Progenitor cell of endocrine pancreas (in vitro differentiated cells): Measurements from ENCODE around the gene SREBF2. TPM values are rescaled to one million over a fixed set of nuclear protein-coding genes. Genes with fewer than 3 reads are reported as not detected.

Source experiments
- DNase-seq: peaks from one replicate; pipeline ENCODE4 v3.0.0; 2021; ENCODE audit warnings: low spot score; ENCODE audit not compliant: unreplicated experiment
- H3K27ac Mint-ChIP-seq: 2 replicates; pipeline ENCODE4 v1.8.0; 2021; ENCODE audit warnings: mild to moderate bottlenecking, moderate library complexity, mixed read lengths
- H3K27me3 Mint-ChIP-seq: 2 replicates; pipeline ENCODE4 v1.8.0; 2021; ENCODE audit warnings: mixed read lengths
- H3K36me3 Mint-ChIP-seq: 2 replicates; pipeline ENCODE4 v1.8.0; 2022; ENCODE audit warnings: mixed read lengths; ENCODE audit not compliant: insufficient read depth
- H3K4me1 Mint-ChIP-seq: 2 replicates; pipeline ENCODE4 v1.8.0; 2021; ENCODE audit warnings: low read depth, mixed read lengths
- H3K4me3 Mint-ChIP-seq: 2 replicates; pipeline ENCODE4 v1.8.0; 2021; ENCODE audit warnings: low read depth, mild to moderate bottlenecking, moderate library complexity, mixed read lengths
- H3K9me3 Mint-ChIP-seq: 2 replicates; pipeline ENCODE4 v1.8.0; 2021; ENCODE audit warnings: low read depth, mixed read lengths
- total RNA-seq: library from RNA; stranded (reverse); gene quantifications from 2 replicates; pipeline ENCODE4 v1.2.1, GENCODE V29; 2021
- TF ChIP-seq, protein P1 (sequence below): fragments of 200-600 bp; sonication (generic); IDR thresholded peaks from one replicate; pipeline ENCODE4 v1.5.0; 2021; ENCODE audit warnings: antibody characterized with exemption, mild to moderate bottlenecking; ENCODE audit not compliant: unreplicated experiment

Gene SREBF2
- total RNA-seq, 1 donor from 2014 or later: 156 TPM

GRCh38 chr22:41922940-41923594, 90.2 kb downstream of the SREBF2 start:
- Mint-ChIP-seq H3K27ac (no peak overlapping the region), H3K4me1 (peaks cover under 1% of the 10 kb centered on the region), H3K4me3 (no peak overlapping the region), H3K36me3 (peaks cover 1% of the 10 kb centered on the region), H3K27me3 (peaks cover 63% of the 10 kb centered on the region), H3K9me3 (no peaks in the 10 kb centered on the region)
- TF ChIP-seq, protein P1, sequence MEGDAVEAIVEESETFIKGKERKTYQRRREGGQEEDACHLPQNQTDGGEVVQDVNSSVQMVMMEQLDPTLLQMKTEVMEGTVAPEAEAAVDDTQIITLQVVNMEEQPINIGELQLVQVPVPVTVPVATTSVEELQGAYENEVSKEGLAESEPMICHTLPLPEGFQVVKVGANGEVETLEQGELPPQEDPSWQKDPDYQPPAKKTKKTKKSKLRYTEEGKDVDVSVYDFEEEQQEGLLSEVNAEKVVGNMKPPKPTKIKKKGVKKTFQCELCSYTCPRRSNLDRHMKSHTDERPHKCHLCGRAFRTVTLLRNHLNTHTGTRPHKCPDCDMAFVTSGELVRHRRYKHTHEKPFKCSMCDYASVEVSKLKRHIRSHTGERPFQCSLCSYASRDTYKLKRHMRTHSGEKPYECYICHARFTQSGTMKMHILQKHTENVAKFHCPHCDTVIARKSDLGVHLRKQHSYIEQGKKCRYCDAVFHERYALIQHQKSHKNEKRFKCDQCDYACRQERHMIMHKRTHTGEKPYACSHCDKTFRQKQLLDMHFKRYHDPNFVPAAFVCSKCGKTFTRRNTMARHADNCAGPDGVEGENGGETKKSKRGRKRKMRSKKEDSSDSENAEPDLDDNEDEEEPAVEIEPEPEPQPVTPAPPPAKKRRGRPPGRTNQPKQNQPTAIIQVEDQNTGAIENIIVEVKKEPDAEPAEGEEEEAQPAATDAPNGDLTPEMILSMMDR: no peak
- no peak for DNase-seq

DNA sequence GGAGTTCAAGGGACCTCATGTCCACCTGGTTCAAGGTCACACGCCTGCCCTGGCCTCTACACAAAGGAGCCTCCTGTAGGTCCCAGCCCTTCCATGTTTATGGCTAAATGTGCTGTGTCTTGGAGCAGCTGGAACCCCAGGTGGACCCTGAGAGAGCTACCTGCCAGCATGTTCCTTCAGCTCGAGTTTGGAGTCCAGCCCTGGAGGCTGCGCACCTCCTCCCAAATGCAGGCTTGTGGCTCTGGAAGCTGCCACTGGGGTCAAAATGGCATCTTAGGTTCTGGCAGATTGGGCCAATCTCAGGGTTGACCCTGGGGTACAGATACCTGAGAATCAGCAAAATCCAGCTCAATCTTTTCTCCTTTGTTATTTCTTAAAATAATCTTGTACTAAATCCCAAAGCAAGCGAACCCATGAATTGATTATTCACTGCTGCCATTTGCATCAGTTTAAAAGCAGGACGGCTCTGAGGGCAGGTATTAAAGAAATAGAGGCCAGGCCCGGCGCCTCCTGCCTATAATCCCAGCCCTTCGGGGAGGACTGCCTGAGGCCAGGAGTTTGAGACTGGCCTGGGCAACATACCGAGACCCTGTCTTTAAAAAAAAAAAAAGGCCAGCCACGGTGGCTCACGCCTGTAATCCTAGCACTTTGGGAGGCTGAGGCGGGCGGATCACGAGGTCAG, 90.8 kb downstream of the SREBF2 start:
- TF ChIP-seq, protein P1: no peak
- peaks cover 60% of the 10 kb centered on the region for H3K27me3 Mint-ChIP-seq

GRCh38 chr22:41925783-41926460, 93.0 kb downstream of the SREBF2 start:
- Mint-ChIP-seq H3K4me1 (peaks cover 2% of the 10 kb centered on the region), H3K27ac (no peak overlapping the region), H3K36me3 (peaks cover 1% of the 10 kb centered on the region), H3K9me3 (no peaks in the 10 kb centered on the region), H3K27me3 (peaks cover 50% of the 10 kb centered on the region), H3K4me3 (no peak overlapping the region)
- peak; percentile 59 for DNase-seq
- TF ChIP-seq, protein P1: peak; percentile 73

More for the DNA sequence above, 90.8 kb downstream of the SREBF2 start:
- Mint-ChIP-seq H3K27ac (no peak overlapping the region), H3K4me1 (peaks cover 2% of the 10 kb centered on the region), H3K9me3 (no peaks in the 10 kb centered on the region), H3K4me3 (no peak overlapping the region), H3K36me3 (peaks cover 1% of the 10 kb centered on the region)
- no peak for DNase-seq

DNA sequence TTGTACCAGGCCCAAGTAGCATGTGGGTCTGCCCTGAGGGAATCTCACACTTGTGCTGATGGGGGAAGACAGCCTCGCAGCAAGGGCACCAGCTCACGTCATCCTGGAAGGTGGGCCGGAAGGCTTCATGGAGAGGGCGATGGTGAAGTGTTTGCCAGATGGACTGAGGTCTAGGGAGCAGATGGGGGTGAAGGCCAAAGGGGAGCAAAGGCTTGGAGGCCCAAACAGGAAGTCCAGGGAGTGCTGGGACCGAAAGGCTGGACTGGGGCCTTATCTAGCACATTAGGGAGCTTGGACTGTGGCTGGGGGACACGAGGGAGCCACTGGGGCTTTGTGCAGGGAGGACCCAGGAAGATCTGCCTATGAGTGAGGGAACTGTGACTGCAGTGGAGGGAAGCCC, 94.9 kb downstream of the SREBF2 start:
- peaks cover 40% of the 10 kb centered on the region for H3K27me3 Mint-ChIP-seq
- peaks cover 1% of the 10 kb centered on the region for H3K36me3 Mint-ChIP-seq
- H3K4me3 Mint-ChIP-seq: no peak overlapping the region
- H3K4me1 Mint-ChIP-seq: peaks cover 2% of the 10 kb centered on the region
- no peak overlapping the region for H3K27ac Mint-ChIP-seq
- TF ChIP-seq, protein P1: no peak
- no peak for DNase-seq
- no peaks in the 10 kb centered on the region for H3K9me3 Mint-ChIP-seq

DNA sequence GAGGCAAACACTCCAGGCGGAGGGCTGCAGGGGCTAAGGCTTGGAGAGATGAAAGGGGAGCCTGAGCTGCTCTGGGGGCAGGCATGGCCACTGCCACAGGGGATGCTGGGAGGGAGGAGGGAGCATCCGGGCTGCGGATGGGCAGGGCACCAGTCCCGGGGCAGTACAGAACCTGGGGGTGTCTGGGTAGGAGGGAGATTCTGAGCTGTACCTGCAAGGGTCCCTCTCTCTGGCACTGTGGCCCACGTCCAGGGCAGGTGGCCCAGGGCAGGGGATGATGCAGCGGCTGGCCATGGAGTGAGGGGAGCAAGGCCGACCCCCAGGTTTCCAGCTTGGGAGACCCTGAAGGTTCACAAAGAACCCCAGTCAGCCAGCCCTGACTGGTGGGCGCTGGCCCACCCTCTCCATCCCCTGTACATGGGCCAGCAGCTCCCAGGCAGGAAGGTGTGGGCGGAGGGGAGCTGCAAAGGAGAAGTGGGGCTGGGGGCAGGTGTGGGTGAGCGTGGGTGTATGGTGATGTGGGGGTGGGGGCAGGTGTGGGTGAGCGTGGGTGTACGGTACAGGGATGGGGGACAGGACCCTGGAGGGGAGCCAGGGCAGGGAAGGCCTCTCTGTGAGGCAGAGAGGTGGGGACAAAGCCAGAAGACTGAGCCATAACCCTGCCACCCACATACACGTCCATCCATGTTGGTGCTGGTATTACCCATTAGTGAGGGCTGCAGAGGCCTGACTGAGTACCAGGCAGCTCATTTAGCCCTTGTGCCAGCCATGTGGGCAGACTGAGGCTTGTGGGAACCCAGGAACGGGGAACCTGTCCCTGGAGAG, 95.9 kb downstream of the SREBF2 start:
- no peak for DNase-seq
- Mint-ChIP-seq H3K9me3 (no peaks in the 10 kb centered on the region), H3K36me3 (peaks cover 1% of the 10 kb centered on the region), H3K4me3 (no peak overlapping the region), H3K27me3 (peaks cover 31% of the 10 kb centered on the region), H3K4me1 (peaks cover 2% of the 10 kb centered on the region), H3K27ac (no peak overlapping the region)
- TF ChIP-seq, protein P1: no peak
